HepG2 (cell line): ENCODE measurements around the gene KISS1R. TPM values are rescaled to one million over a fixed set of nuclear protein-coding genes. Genes with fewer than 3 reads are reported as not detected.

Experiments used
- ARID4A ChIP-seq: sonication (generic); formaldehyde crosslinking; IDR thresholded peaks from 2 replicates; pipeline ENCODE4 v1.5.0; 2020; ENCODE audit warnings: mild to moderate bottlenecking, missing genetic modification reagents, borderline replicate concordance
- ELF3 ChIP-seq: IDR thresholded peaks from 2 replicates; pipeline ENCODE4 v1.6.1; 2016; ENCODE audit warnings: missing genetic modification reagents, missing compliant biosample characterization
- MLLT10 ChIP-seq: sonication (generic); formaldehyde crosslinking; IDR thresholded peaks from 2 replicates; pipeline ENCODE4 v1.4.0; 2020; ENCODE audit warnings: missing genetic modification reagents
- MLXIP ChIP-seq: sonication (generic); formaldehyde crosslinking; IDR thresholded peaks from 2 replicates; pipeline ENCODE4 v1.9.0; 2021; ENCODE audit warnings: missing genetic modification reagents, borderline replicate concordance
- NFE2 ChIP-seq: sonication (generic); formaldehyde crosslinking; IDR thresholded peaks from 2 replicates; pipeline ENCODE4 v1.4.0; 2020; ENCODE audit warnings: missing genetic modification reagents
- NFE2L2 ChIP-seq: fragments of 150-350 bp; IDR thresholded peaks from 2 replicates; pipeline ENCODE4 v1.6.1; 2014; ENCODE audit warnings: low read length
- NR2F2 ChIP-seq: IDR thresholded peaks from 2 replicates; pipeline ENCODE4 v1.6.1; 2012; ENCODE audit warnings: low read depth, inconsistent platforms, borderline replicate concordance
- SP2 ChIP-seq: sonication (generic); formaldehyde crosslinking; IDR thresholded peaks from 2 replicates; pipeline ENCODE4 v1.5.1; 2020; ENCODE audit warnings: mild to moderate bottlenecking, missing genetic modification reagents
- TFAP4 ChIP-seq: sonication (generic); IDR thresholded peaks from 2 replicates; pipeline ENCODE4 v1.6.1; 2016; ENCODE audit warnings: low read depth, borderline replicate concordance
- ZBTB4 ChIP-seq: sonication (generic); formaldehyde crosslinking; IDR thresholded peaks from 2 replicates; pipeline ENCODE4 v1.4.0; 2020; ENCODE audit warnings: missing genetic modification reagents, mild to moderate bottlenecking, borderline replicate concordance
- ZFP36L2 ChIP-seq: sonication (generic); formaldehyde crosslinking; IDR thresholded peaks from 2 replicates; pipeline ENCODE4 v1.4.0; 2020; ENCODE audit warnings: missing genetic modification reagents
- ZFP91 ChIP-seq: sonication (generic); formaldehyde crosslinking; IDR thresholded peaks from 2 replicates; pipeline ENCODE4 v1.9.0; 2022; ENCODE audit warnings: missing genetic modification reagents, mild to moderate bottlenecking, borderline replicate concordance
- ZNF251 ChIP-seq: sonication (generic); formaldehyde crosslinking; IDR thresholded peaks from 2 replicates; pipeline ENCODE4 v1.9.0; 2021; ENCODE audit warnings: mild to moderate bottlenecking, missing genetic modification reagents
- ZNF768 ChIP-seq: sonication (generic); formaldehyde crosslinking; IDR thresholded peaks from 2 replicates; pipeline ENCODE4 v1.4.0; 2020; ENCODE audit warnings: missing genetic modification reagents
- polyA plus RNA-seq, 8 experiments: library from polyadenylated mRNA; depleted of rRNA in 3 of 8; stranded (reverse) in 7 of 8; unstranded in 1 of 8; fragments of >200 nt; fragmentation: Illumina TruSeq in 4 of 8; extraction: Trizol in 4 of 8; gene quantifications; 2 replicates each; pipeline versions ENCODE4 v1.2.1 to v1.2.3, GENCODE V29; 2011 to 2016; ENCODE audit warnings: low read depth in 4 of 8, missing spikeins in 1 of 8, mixed read lengths in 1 of 8; ENCODE audit not compliant: insufficient read depth in 1 of 8
- total RNA-seq, 5 experiments: library from RNA; depleted of rRNA; stranded (reverse); fragments of >200 nt; fragmentation: Illumina TruSeq; extraction: Trizol; gene quantifications; 2 replicates each; pipeline ENCODE4 v1.2.3, GENCODE V29; 2016; ENCODE audit warnings: low read depth in 1 of 5

KISS1R gene
- total and polyA plus RNA-seq, 2 of the 13 experiments (the other 11 are each of a cell fraction or from before 2014, with no cell fraction given), result 1.1 to 10.2 TPM

GRCh38 chr19:952680-953444 is 35.7 kb downstream of the KISS1R start (continued):
- TF ChIP-seq MLXIP (CRISPR knock-in tag) (no peak), SP2 (CRISPR knock-in tag) (no peak), NFE2L2 (no peak), ZNF768 (CRISPR knock-in tag) (no peak), ZFP36L2 (CRISPR knock-in tag) (no peak), TFAP4 (peak; percentile 96), ARID4A (CRISPR knock-in tag) (peak; percentile 82; the same call in 1 of the 2 replicates), NFE2 (no peak), MLLT10 (no peak), ZNF251 (CRISPR knock-in tag) (no peak), ELF3 (CRISPR knock-in tag) (peak; percentile 70), ZBTB4 (CRISPR knock-in tag) (peak; percentile 94), ZFP91 (peak; percentile 92), NR2F2 (peak; percentile 89)
